RPMI8226 (cell line): ENCODE results near the gene METTL14.
"Not testable (repeated sequence)": the region's sequence is repeated elsewhere in the genome, so short reads cannot be mapped to it uniquely, and the experiment has no call there.

ENCODE experiments used
- DNase-seq: peaks from one replicate; pipeline ENCODE4 v3.0.0-alpha.2; 2015

Gene METTL14

DNA sequence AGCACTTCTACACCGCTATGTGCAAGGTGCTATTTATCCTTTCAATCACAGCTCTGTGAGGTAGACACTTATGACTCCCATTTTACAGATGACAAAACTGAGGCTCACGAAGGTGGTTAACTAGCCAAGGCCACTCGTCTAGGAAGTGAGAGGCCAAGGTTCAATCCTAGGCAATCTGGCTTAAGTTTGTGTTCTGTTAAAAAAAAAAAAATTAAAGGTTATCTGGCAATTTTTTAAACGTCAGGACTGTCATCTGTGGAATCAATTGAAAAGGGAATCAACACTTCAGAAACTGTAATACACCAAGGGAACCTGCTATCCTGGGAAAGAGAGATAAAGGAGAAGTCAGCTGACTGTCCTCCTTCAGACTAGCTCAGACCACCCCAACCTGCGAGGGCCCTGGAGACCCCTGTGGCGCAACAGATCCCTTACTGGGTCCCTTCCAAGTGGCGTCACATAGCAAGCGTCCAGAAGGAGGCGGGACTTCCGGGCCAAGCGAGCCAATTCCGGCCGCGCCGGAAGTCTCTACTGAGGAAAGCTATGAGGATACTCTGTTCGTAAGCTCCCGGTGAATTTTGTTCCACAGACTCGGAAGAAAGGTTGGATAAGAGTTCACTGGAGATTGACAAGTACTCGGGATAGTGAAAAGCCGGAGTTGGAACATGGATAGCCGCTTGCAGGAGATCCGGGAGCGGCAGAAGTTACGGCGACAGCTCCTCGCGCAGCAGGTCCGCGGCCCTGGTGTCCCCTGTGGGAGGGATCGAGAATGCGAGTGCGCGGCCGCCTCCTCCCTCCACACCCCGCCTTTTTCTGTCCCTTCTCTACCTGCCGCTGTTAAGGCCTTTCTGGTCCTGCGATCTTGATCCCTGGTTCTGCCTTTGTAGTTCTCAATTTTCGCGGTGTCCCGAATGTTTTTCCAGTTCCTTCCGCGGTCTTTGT lies at the start of gene METTL14:
Gene METTL14 (plus strand): TSS at position 520 of the 939 bp plus-strand sequence. CDS start 143 bp downstream, at position 663.
- peak; percentile 84 for DNase-seq

GRCh38 chr4:118636126-118636525 lies 49.1 kb upstream of the METTL14 start:
- DNase-seq = not testable (repeated sequence)

DNA sequence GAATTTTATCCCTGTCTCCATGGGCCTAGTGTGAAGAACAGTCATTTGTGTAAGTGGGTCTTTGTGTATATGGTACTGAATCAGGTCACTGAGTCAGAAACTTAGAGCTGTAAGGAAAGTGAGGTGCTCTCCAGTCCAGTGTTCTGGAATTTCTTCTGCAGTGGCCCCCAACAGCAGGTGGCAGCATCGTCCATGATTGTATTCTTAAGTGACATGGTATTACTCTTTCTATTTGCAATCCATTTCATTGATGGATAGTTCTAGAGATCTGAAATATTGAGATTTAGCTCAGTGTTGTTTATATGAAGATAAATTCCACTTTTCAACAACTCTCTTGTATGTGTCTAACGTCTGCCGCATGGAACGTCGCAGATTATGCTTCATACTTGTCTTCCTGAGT lies 20.5 kb upstream of the METTL14 start:
- not testable (repeated sequence) for DNase-seq

- peak; percentile 51 for DNase-seq
Measured at GRCh38 chr4:118669220-118669619, 16.0 kb upstream of the METTL14 start.

- DNase-seq = not testable (repeated sequence)
Measured at GRCh38 chr4:118670968-118671367, 14.2 kb upstream of the METTL14 start.

DNA sequence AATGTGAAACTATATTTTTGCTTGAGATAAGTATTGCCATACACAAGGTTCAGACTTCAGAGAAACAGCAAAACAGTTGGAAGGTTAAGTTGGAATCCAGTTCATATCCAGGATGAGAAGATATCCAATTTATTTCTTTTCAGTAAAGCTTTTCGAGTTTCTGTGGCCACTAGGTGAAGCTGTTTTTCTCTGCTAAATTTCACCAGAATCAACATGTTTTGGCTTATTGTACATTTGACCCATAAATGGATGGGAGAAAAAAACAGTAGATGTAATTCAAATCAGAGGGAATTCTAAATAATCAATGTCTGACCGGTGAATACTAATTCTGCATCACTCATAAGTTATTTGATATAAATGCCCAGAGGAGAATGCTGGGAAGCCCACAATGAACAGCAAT lies 9.1 kb upstream of the METTL14 start:
- no peak for DNase-seq

DNA sequence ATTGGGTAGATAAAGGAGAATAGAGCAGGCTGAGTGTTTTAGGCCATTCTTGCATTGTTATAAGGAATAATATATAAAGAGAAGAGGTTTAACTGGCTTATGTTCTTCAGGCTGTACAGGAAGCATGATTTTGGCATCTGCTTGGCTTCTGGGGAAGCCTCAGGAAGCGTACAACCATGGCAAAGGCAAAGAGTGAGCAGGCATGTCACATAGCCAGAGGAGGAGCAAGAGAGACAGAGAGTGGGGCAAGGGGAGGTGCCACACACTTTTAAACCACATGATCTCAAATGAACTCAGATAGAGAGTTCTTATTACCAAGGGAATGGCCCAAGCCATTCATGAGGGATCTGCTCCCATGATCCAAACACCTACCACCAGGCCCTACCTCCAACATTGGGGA lies 4.4 kb upstream of the METTL14 start:
- no peak for DNase-seq

- peak; percentile 14 for DNase-seq
Measured at GRCh38 chr4:118682928-118683327, 2.3 kb upstream of the METTL14 start.

DNA sequence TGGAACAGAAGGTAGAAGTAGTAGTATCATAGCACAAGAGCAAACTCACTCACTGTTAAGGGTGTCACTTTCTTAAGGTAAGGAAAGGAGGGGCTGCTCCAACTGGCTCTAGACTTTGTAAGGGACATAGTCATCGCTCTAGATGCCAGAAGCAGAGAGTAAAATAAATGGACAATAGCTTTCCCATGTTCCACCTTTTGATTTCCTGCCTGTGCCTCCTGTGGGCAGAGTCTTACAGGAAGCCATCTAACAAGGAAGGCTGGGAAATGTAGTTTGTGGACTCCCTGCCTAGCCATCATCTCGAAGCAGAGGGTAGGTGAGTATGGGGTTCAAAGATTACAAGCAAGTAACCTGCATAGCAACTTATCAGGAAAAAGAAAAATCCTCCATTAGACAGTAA lies 1.7 kb upstream of the METTL14 start:
- no peak for DNase-seq

GRCh38 chr4:118703118-118703517 lies 17.9 kb downstream of the METTL14 start:
- DNase-seq = no peak

DNA sequence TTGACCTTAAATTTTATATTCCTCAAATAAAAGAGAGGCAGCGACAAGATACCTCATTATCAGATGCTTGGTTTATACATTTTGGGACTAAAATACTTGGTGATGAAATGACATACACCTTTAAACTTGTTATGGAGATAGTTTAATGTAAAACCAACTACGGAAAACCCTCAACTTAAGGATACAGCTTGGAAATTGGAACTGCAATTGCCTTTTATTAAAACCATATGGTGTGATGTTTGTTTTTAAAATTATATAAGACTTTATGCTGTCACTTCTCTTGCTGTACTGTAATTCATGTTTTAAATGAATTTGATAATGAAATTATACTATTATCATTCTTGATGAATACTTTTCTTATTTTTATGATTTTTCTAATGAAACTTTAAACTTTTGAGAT lies 25.9 kb downstream of the METTL14 start:
- no peak for DNase-seq

- no peak for DNase-seq
Measured at GRCh38 chr4:118712872-118713271, 27.7 kb downstream of the METTL14 start.

GRCh38 chr4:118714682-118715081 lies 29.5 kb downstream of the METTL14 start:
- DNase-seq = no peak

- DNase-seq = no peak
Measured at GRCh38 chr4:118716304-118716703, 31.1 kb downstream of the METTL14 start.

GRCh38 chr4:118718511-118719170 lies 33.4 kb downstream of the METTL14 start:
- no peak for DNase-seq

DNA sequence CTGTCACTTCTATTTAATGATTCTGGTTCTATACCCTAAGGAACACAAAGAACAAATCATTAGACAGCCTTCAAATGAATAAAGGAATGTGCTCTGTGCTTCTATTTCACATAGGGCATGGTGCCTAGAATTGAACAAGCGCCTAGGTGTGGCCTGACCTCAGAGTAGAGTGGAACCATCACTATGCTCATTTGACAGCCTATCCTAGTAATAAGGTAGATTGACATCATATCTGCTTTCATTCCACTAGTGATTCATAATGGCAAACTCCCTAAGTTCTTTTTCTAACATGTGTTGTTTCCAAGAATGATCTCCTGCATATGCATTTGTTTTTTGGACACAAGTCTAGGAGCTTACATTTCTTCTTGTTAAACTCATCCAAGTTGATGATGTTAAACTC lies 36.6 kb downstream of the METTL14 start:
- no peak for DNase-seq

GRCh38 chr4:118723369-118723768 lies 38.2 kb downstream of the METTL14 start:
- DNase-seq = no peak

DNA sequence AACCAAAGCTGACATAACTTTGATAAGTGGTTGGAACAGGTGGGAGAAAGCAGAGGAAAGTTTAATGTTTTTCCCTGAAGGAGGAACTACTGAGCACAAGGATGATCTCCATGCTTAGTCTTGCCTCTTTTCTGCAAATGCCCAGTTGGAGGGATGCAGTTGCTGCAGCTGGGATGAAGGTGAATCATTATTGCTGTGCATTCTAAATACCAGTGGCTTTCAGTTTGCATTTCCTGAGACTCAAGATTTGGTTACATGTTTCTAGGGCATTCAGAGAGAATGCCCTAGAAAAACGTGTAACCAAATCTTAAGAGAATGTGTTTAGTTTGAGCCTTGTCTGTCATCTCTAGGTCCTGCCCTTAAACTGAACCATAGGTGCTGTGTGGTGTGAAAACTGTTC lies 42.2 kb downstream of the METTL14 start:
- DNase-seq = no peak

- DNase-seq = no peak
Measured at GRCh38 chr4:118729287-118730286, 44.4 kb downstream of the METTL14 start.

DNA sequence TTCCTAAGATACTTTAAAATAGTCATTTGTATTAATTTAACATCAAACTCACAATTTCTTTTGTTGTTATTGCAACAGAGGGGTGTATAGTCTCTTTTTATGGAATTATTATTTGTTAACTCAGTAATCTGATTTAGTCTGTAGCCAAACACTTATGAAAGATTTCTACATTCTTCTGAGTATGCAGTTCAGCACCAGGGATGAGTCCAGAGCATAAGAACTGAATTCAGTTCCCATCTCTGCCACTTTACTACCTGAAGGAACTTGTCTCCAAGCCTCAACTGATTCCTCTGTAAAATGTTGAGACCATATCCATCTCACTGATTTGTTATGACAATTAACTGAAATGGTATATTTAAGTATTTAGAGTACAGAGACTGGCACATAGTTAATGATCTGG lies 45.5 kb downstream of the METTL14 start:
- DNase-seq = no peak

DNA sequence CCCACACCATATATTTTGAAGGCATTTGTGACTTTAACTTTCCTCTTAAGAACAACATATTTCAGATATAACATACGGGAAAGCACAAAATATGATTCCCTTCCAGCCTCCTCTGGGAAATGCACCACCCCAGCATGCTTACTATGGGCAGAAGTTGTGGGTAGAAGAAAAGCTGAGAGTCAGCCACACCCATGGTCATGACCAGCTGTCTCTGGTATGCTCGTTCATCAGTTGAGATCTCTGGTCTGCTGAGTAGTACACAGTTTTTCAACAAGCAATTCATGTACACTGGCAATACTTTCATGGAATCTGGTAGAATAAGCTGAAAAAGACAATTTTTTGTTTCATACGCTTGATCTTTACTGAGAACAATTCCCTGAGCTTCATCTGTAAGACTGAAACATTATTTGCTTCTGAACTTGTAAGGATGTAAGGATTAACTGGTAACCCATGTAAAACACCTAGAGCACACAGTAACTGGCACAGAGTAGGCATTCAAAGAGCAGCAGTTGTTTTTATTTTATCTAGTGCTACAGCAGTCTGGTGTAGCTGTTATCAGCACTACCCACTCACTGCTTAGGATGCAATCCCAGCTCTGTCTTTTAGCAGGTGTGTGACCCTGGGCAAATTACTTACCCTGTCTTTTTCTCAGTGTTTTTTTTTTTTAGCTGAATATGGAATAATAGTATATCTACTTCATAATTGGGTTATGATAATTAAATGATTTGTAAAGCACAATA lies 47.6 kb downstream of the METTL14 start:
- DNase-seq = no peak
